IPS DF 4.7 (cell line): Measurements from ENCODE around the gene MR1.

Experiments
- DNase-seq: peaks from one replicate; pipeline ENCODE4 v3.0.0-alpha.2; 2013; ENCODE audit warnings: low spot score; ENCODE audit errors: extremely low read depth

MR1 gene

DNA sequence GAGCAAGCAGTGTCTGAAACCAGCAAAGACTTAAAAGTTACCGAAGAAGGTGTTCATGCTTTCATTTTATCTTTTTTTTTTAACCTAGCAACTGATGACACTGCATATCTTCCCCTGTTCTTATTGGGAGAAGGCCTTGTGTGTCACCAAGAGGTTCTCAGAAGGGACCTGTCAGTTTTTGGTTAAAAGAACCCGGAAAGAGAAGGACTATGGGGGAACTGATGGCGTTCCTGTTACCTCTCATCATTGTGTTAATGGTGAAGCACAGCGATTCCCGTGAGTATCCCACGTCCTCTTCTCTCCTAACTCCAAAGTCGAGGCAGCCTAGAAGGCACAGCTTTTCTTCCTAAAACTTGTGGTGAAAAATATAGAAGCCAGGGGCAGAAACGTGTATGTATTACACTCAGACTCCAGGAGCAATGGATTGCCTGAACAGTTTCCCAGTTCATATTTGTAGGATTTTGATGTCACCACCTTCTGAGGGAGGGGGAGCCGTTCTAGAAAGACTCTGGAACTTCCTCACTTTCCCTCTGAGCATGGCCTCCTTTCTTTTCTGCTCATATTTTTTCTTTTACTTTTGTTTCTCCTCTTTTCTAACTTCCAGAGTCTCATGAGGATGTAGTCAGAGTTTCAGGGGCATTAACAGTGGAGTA, at the start of gene MR1:
Gene MR1, plus strand, starts transcription at position 185 of the 653 bp plus-strand sequence. Its CDS starts 25 bp downstream, at position 210.
- no peak for DNase-seq

DNA sequence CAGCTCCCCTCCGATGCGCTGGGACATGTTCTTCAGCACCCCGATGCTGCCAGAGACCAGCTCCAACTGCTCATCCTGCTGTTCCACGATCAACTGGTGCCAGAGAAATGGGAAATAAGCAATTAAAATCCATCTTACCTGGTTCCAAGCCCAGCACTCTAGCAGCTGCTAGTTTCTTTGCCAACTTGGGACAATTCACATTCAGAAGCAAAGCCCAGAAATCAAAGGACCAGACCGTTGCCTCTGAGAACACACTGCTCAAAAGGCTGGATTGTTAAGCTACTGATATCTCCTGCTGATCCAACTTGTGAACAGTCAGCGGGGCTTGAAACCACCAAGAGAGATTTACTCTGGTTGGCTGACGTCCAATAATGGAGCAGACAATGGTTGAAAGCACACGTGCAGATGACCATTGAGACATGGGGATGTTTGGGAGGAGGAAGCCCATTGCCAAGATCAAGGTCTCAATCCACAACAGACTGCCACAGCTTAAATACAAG, 45.5 kb upstream of the MR1 start:
- DNase-seq = no peak

- no peak for DNase-seq
Observed at GRCh38 chr1:180994262-180994661, 39.5 kb upstream of the MR1 start.

- no peak for DNase-seq
Observed at GRCh38 chr1:180997843-180998504, 35.8 kb upstream of the MR1 start.

- DNase-seq = no peak
Observed at GRCh38 chr1:181001091-181001780, 32.5 kb upstream of the MR1 start.

- DNase-seq = no peak
Observed at GRCh38 chr1:181002582-181003172, 31.1 kb upstream of the MR1 start.

DNA sequence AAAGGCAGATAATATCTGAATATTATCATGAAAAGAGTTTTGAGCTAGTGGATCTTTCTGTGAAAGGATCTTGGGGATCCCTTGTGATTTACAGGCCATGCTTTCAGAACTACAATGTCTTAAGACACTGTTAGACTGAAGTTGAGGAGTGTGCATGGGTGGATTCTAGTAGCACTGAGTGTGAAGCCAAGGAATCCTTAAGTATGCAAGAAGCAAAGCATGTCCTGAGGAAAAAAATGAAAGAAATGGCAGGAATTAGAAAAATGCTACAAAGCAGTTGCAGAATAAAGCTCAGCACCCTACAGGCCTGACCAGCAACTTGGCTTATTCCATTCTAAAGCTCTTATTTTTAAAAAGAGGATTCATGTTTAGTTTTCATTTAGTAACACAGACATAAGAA, 23.0 kb upstream of the MR1 start:
- DNase-seq = no peak

- DNase-seq = no peak
Observed at GRCh38 chr1:181011301-181012202, 22.2 kb upstream of the MR1 start.

DNA sequence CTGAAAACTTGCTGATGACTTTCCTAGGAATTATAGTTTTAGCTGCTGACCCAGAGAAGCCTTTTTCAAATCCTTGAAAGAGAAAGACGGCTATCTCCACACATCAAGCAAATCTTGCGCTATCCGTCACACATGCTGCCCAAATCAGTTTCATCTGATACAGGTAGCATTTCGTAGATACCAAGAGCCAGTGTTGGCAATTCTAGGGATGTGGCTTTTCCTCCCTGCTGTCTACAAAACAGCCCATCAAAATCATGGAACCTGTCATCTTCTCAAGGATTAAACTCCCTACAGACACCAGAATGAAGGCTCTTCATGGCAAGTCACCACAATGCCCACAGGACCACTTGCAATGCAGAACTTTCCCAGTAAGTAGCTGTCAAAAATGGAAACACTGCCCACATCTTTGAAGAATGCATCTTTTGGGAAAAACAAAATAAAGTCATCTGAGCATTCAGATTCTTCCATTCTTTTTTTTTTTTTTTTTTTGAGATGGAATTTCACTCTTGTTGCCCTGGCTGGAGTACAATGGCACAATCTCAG, 21.5 kb upstream of the MR1 start:
- DNase-seq = no peak

GRCh38 chr1:181013144-181013543, 20.6 kb upstream of the MR1 start:
- no peak for DNase-seq

GRCh38 chr1:181014477-181015250, 19.1 kb upstream of the MR1 start:
- DNase-seq = no peak

GRCh38 chr1:181015251-181015615, 18.6 kb upstream of the MR1 start:
- DNase-seq = no peak

GRCh38 chr1:181016563-181016962, 17.2 kb upstream of the MR1 start:
- DNase-seq = no peak

- DNase-seq = no peak
Observed at GRCh38 chr1:181018901-181019681, 14.7 kb upstream of the MR1 start.

DNA sequence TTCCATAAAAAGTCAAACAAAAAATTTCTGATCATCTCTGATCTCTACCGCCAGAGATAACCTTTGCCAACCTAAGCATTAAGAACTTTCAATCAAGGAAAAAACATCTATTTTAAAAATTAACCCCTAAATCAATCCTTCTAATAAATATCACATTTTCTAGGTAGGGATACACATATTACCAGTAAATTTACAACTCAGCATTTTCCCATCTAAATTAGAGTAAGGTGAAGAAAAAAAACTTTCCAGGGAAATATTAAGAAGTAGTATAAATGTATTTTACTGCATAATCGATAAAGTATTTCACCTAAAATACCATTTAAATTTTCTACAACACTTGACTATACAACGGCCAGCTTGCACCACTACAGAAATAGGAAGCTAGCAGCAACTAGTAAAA, 12.6 kb upstream of the MR1 start:
- DNase-seq = no peak

- DNase-seq = no peak
Observed at GRCh38 chr1:181021811-181022434, 11.9 kb upstream of the MR1 start.

- no peak for DNase-seq
Observed at GRCh38 chr1:181023265-181024057, 10.3 kb upstream of the MR1 start.

- no peak for DNase-seq
Observed at GRCh38 chr1:181028196-181028595, 5.6 kb upstream of the MR1 start.
